Dedifferentiated amniotic fluid mesenchymal stem cell (primary cell): ENCODE results near the gene SUMO3.
A peak's percentile ranks its signal among the peaks of the same experiment; 100 is the strongest.

Source experiments
- DNase-seq: peaks from one replicate; pipeline ENCODE4 v3.0.0-alpha.2; 2016; ENCODE audit errors: extremely low spot score

The SUMO3 gene

DNA sequence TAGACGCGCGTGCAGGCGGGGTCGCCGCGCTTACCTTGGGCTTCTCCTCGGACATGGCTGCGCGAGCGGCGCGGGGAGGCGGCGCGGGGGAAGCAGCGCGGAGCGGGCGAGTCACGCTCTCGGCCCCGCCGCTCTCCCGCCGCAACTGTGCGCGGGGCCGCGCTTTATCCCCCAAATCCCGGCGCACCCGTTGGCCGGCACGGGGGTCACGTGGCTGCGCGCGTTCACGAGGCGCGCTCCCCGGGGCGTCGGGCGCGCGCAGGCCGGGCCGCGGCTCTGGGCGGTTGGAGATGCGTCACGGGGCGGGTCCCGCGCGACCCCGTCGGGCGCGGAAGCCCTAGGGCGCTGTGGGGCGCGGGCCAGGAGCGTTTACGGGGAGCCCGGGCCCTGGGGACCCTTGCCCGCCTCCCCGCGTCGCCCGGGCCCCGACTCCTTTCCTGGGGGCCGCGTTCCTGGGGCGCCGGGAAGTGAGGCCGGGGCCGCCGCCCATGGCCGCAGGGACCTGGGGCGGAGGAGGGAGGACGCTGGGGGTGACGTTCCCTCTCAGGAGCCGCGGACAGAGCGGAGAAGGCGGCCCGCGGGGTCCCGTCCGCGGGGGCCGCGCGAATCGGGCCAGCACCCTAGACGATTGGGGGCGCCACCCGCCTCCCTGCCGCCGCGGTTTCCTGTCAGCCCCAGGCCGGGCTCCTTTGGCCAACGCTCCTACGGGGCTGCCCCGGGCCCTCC, at the start of gene SUMO3:
TSS of gene SUMO3 (minus strand) at position 149 of the 726 bp plus-strand sequence. CDS start at position 55, 94 bp downstream.
- peak; percentile 36 for DNase-seq

DNA sequence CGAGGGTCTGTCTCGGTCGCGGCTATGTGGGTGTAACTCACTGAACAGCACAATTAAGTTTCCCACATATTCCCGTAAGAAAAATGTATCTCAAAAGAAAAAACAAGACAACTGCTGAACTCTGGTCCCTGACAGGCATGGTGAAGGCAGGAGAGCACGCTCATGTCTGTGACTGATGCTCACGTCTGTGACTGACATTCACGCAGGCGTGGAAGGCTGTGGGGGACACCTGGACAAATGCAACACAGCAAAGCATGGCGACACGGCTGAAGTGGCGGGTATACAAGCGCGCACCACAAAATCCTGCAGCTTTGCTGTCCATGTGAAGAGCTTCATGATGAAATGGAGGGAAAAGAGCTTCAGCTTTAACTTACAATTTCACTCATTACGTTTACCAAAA, 49.6 kb upstream of the SUMO3 start:
- DNase-seq: no peak

DNA sequence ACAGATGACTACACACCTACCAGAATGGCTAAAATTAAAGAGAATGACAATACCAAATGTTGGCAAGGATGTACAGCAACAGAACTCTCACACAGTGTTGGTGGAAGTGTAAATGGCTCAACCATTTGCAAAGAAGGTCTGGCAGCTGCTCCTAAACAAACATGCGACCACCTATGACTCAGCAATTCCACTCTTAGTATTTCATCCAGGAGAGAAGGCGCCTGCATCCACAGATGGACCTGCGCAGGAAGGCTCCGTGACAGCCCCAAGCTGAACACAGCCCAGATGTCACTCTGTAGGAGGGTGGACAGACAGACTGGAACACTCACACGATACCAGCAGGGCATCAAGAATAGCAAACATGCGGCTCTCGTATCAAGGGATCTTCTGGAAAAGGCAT, 48.9 kb upstream of the SUMO3 start:
- no peak for DNase-seq

DNA sequence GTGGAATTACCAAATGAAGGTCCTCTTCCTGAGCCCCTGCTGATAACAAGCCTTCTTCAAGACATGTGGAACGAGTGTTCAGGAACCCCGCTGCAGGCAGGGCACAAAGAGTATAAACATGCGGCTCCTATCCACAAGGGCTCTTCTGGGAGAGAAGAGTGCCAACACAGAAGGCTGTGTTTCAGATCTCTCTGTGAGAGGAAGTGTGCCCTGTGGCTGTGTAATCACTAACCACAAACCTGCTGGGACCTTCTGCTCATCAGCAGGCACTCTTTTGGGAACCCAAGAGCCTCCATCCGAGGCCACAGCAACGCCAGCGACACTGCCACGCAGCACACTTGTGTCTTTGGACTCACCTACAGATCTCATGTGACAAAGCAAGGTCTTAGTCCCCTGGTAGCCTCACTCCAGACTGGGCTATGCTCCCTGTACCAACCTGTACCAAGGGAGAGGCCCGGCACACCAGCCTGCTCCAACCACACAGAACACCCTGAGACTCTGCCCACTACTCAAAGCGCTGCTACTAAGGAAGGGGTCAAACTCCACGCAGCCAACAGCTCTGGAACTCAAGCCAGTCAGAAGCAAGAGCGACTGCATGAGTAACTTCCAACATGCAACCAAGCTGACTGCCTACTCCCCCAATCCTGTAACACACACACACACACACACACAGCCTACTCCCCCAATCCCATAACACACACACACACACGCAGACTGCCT, 47.9 kb upstream of the SUMO3 start:
- no peak for DNase-seq

DNA sequence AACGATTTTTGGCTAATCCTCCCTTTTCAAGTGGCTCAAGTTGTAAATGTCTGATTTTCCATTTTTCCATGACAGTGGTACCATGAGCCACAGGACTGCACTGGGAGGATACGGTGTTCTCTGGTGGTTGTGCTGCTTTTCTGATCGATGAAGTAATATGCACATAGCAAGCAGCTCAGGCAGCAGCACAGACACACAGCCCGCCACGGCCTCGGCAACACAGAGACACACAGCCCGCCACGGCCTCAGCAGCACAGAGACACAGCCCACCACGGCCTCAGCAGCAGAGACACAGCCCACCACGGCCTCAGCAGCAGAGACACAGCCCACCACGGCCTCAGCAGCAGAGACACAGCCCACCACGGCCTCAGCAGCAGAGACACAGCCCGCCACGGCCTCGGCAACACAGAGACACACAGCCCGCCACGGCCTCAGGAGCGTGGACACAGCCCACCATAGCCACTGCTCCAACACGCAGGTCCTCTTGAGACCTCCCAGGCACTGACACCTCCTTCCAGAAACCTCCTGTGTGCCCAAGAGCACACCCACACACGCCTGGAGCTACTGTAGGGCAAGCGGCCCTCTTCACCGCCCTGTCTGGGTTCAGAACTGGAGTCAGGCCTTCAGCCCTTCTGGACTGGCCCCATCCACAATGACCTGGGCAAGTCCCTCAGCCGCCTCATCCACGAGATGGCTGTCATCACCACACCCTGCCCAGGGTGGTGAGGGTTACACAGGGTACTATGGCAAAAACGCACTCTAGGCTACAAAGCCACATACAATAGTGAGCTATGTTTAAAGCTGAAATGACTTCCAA, 45.2 kb upstream of the SUMO3 start:
- DNase-seq: no peak

DNA sequence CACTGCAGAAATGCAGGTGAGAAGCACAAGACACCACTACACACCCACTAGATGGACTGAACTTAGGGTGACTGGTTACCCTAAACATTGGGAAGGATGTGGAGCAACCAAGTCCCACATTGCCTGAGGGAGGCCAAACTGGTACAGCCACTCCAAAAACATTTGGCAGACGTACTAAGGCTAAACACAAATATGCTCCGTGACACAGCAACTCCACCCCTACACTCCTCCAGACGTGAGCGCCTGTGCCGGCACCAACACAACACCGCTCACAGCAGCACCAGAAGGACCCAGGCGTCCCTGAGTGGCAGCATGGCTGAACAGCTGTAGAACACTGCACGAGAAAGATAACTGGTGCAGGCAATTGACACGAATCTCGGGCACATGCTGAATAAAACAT, 40.9 kb upstream of the SUMO3 start:
- no peak for DNase-seq

DNA sequence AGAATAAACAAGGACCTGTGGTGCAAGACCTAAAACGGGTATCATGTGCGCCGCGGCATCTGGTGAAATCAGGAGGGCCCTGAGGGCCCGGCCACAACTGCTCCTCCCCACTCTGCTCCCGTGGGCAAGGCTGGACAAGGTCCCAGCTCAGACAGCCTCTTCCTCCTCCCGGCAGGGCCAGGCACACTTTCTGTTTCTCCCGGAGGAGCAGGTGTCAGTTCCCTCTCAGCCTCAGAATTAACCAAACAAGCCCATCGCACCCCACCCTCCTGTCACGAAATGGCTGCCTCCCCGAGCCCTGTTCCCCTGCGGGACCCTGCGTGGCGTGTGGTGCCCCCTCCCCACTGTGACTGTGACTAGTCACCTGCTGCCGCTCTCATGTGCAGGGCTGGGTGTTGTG, 40.4 kb upstream of the SUMO3 start:
- DNase-seq: no peak

DNA sequence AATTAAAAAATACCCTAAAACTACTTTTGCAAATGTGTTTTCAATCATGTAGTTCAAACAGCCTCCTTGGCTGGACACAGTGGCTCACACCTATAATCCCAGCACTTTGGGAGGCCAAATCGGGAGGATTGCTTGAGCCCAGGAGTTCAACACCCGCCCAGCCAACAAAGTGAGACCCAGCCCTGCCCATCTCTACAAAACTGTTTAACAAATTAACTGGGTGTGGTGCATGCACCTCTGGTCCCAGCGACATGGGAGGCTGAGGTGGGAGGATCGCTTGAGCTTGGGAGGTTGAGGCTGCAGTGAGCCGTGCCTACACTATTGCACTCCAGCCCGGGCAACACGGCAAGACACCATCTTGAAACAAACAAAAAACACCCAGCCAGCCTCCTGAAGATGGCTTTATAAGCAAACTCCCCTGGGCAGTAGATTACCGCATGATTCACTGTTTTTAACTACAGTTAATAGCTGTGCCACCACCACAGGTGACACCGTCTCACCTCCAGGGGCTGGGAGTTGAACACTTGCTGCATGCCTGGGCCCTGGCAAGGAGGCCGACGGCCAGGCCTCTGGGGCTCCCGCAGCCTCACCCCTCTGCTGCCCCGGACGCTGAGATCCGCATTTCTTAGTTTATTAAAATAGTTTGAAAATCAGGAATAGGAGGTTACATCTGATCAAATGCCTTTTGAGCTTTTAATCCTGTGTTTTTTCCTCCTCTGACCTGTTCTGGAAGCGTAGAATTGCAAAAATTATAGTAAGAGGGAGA, 39.4 kb upstream of the SUMO3 start:
- no peak for DNase-seq

DNA sequence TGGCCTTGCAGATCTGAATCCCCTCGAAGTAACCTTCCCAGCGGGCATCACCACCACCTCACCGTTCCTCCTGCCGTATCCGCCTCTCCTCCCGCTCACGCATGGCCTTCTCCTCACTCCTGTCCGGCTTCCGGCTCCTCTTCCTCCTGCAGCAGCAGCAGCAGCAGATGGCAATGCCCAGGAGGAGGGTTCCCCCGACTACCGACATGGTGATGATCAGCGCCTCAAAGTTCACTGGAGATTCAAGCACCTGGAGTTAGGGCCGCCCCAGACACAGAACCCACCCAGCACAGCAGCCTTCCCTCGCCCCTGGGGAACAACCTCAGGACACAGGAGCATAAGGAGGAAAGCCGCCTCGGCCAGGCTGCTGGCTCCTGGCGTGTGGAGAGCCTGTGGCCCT, 38.3 kb upstream of the SUMO3 start:
- no peak for DNase-seq

DNA sequence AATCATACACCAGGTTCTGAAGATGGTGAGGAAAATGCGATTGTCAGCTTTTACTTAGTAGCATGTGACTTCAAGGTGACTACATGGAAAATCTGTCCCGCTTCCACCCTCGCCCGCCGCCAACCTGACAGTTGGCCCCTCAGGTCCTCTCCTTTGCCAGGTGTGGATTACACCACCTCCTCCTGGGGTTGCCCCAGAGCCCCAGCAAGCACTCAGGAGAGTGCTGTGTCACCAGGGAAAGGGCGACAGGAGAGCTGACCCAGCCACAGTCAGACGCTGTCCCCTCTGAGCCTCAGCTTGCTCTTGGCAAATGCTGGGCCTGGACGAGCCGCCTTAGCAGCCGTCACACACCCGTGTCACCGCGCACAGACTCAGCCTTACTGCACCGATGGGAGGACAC, 37.7 kb upstream of the SUMO3 start:
- no peak for DNase-seq

DNA sequence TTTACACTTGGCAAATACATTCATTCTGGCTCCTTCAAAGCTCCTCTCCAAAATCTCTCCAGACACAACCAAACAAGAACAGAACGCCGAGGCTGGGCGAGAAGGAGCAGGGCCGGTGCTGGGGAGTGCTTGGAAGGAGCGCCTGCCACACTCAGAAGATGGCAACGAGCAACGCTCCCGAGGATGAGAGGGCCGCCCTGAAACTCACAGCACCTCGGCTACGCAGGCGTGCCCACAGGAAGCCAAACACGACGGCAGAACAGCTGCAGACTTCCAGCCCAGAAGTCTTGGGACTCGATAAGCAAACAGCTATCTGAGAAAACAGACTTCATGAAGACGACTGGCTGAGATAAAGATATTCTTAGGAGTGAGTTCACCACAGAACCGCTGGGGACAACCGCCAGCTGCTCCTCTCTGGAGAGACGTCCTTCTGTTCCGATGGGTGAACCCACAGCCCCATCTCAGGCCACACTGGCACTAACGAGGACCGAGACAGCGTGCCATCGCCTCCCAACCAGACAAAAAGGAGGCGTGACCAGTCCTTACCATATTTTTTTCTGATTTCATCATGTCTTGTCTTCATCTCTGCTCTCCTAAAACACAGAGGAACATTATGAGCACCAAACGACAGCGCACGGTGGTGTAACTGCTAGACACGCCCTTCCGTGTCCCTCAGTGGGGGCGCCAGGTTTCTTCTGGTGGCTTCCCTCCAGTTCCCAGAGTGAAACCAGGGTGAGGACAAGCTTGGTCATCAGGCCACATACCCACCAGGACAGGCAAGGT, 37.0 kb upstream of the SUMO3 start:
- DNase-seq: no peak

DNA sequence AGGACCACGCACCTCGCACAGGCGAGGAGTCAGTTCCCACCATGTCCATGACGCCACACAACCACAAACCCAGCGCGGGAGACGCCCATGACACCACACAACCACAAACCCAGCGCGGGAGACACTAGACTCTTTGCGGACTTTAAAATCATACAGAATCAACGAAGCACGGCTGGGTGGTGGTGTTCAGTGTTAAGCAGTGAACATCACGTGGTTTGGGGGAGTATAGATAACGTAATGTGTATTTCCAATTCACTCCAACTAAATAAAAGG, 36.5 kb upstream of the SUMO3 start:
- no peak for DNase-seq

DNA sequence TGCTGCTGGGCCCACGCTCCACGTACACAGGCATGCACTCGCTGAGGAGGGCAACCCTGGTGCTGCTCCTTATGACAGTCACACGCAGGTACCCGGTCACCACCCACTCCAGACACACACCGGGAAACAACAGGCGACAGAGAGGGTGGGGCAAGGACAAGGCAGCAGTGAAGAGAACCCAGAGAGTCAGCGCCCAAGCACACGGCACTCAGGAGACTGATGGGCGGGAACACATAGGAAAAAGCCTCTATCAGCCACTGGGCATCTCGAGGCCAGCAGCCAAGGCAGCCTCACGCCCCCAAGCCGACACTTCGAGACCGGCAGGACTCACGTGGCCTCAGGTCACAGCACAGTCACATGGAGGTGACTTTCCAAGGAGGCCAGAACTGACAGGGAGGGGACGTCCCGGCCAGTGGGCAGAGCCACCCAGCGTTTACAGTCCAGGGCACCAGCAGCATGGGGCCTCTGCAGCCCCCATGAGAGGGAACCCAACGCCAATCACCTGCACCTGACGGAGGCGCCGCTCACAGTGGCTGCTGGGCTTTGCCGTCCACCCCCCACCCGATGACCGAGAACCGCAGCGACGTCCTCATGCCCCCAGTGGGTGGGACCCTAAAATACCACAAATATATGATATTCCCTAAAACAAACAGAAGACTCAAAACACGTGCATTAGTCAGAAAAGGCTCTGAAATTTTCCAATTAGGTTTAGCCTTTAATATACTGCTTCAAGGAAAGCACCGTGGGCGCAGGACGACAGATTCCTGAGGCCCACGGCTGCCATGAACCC, 35.9 kb upstream of the SUMO3 start:
- DNase-seq: no peak

DNA sequence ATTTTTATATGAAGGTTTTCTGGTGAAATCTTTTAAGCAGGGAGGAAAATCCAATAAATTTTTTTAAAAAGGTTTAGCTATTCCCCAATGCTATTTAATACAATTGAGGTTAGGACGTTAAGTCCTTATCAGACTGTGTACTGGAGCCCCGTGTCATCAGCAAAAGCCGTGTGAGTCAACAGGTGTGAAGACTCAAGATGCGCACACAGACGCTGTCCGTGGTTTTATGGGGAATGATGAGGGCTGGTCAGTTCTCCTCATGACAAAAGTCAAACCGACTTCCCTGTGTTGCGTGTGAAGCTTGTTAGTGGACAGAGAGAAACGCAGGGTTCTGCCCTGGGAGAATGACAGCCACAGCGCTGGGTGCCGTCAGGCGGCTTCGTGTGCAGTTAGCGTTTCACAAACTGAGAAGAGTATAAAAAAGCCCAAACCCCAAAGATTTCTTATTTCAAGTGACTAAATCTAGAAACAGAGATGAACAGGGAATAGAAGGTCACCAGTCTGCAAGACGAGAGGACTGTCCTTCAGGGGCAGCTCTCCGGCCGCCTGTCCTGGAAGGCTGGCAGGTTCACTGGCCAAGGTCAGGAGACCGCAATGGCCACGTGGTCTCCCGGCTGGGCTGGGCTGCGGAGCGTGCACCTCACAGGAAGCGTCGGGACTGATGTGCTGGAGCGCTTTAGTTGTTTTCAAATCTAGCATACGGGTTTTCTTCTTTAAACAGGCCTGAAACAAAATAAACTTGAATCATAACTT, 33.2 kb upstream of the SUMO3 start:
- no peak for DNase-seq

DNA sequence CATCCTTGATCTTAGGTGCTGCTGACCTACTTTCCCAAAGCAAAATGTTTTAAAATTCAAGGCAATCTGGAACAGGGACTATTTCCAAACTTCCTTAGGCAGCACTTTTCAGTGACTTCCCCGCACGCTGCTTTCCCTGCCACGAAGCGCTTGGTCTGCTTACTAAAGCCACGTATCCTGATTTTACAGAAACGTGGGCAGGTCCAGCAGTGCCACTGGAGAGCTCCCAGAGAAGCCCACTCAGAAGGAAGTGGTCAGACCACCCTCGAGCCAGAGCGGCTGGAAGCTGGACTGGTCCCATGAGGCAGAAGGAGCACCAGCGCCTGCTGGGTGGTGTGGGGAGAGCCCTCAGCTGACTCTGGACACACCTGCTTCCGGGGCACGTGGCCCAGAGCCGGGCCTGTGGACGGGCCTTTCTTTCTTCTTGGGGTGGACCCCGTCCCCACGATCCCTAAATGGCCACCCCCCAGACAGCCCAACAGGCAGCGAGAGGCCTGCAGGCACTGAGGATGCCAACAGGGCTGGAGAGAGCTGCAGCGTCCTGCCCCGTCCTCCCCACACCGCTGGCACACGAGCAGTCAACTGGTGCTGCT, 32.4 kb upstream of the SUMO3 start:
- DNase-seq: no peak

DNA sequence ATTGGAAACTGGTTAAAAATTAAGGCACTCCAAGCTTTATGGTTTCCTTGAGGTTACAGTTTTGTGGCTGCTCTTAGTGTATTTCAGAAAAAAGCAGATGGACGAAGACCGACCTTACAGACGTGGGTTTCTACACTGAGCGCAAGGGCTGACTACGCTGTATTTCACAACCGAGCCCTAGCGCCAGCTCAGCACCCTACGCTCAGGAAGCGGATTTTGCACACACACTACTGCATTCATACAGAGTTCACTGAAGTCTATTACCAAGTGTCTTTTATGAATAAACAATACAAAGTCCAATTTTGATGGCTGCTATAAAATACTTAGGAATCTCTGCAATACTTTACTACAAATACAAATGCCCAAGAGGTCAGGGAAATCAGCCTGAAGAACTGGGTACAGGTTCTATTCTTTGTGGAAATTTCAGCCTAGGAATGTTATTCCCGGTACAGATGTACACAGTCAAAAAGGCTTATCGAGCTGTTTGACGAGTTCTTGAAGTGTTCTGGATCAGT, 31.8 kb upstream of the SUMO3 start:
- DNase-seq: no peak

DNA sequence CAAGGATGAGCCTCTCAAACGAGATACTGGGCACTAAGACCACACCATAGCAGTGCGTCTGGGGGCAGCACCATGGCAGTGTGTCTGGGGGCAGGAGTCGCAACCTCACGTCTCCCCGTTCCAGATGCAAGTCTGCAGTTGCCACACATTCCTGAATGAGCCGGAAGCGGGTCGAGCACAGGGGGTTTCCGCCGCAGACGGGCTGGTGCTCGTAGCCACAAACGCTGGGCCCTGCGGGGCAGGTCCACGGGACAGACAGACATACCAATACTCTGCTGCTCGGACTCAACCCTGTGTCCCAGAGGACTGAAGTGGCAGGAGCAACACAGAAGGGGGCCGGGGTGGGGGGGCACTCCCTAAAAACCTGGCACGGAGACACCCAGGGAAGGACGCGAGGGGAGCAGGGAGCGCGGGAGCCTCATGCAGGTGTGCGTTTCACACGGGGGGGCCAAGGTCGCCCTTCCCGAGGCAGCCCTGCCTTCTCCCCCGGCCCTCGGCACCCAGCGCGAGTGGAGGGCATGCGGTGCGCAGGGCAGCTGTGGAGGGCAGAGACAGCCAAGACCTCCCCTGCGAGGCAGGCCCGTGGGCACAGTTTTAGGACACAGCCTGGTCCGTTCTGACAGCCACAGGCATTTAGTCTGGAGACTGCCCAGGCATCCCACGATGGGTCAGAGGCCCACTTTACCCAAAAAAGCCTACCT, 31.1 kb upstream of the SUMO3 start:
- no peak for DNase-seq

DNA sequence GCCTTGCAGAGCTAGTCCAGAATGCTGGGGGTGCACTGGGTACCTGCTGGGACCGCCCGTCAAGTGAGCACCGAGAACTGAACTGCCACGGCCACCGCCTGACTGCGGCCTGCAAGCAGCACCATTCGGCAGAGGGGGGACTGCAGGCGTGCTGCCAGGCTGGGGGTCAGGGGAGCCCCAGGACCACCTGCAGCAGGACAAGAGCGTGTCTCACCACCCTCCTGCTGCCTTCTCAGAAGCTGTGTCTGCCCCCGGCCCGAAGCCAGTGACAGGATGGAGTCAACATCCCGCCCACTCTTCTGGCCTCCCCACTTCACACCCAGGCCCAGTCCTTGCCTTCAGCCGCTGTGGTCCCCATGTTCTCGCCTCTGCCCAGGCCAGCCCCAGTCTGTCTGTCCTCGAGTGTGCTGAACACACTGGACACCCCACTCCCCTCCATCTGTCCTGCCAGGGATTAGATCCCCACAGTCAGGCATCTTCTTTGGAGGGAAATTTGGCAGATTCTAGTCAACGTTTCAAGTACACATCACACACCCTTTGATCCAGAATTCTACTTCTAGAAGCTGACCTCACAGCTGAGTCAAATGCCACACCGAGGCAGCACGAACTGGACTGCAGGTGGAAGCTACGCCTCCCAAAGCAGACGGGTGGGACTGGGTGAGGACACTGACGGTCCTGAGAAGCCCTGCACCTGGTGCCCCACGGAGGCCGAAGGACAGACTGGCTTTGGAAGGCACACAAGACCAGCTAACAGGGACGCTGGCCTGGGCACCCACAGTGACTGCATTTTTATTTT, 29.6 kb upstream of the SUMO3 start:
- no peak for DNase-seq
